CD4-positive, alpha-beta T cell treated with Interleukin-15 for 1 hour (primary cell): Measurements from ENCODE around the gene KCNE4.

ENCODE experiments used
- DNase-seq: peaks from one replicate; pipeline ENCODE4 v3.0.0-alpha.2; 2020

The KCNE4 gene

GRCh38 chr2:223041527-223042109 is 10.4 kb upstream of the KCNE4 start:
- no peak for DNase-seq

- no peak for DNase-seq
Observed at GRCh38 chr2:223042284-223042683, 9.7 kb upstream of the KCNE4 start.

- no peak for DNase-seq
Observed at GRCh38 chr2:223042704-223043118, 9.3 kb upstream of the KCNE4 start.

GRCh38 chr2:223043164-223043941 is 8.6 kb upstream of the KCNE4 start:
- DNase-seq: peak; percentile 20

GRCh38 chr2:223044092-223044836 is 7.7 kb upstream of the KCNE4 start:
- DNase-seq: no peak

- DNase-seq: no peak
Observed at GRCh38 chr2:223044916-223045700, 6.9 kb upstream of the KCNE4 start.

GRCh38 chr2:223046470-223047040 is 5.4 kb upstream of the KCNE4 start:
- DNase-seq: no peak

- no peak for DNase-seq
Observed at GRCh38 chr2:223047260-223047761, 4.7 kb upstream of the KCNE4 start.

GRCh38 chr2:223048519-223048918 is 3.5 kb upstream of the KCNE4 start:
- no peak for DNase-seq

- DNase-seq: no peak
Observed at GRCh38 chr2:223049356-223049755, 2.6 kb upstream of the KCNE4 start.

GRCh38 chr2:223050188-223050587 is 1.8 kb upstream of the KCNE4 start:
- DNase-seq: no peak

GRCh38 chr2:223050900-223051504 is 988 bp upstream of the KCNE4 start:
- no peak for DNase-seq

GRCh38 chr2:223052548-223053483 is 826 bp downstream of the KCNE4 start:
- no peak for DNase-seq

- DNase-seq: no peak
Observed at GRCh38 chr2:223053484-223054192, 1.6 kb downstream of the KCNE4 start.

GRCh38 chr2:223054193-223054781 is 2.3 kb downstream of the KCNE4 start:
- no peak for DNase-seq

GRCh38 chr2:223055140-223055539 is 3.1 kb downstream of the KCNE4 start:
- DNase-seq: no peak

GRCh38 chr2:223055836-223056235 is 3.8 kb downstream of the KCNE4 start:
- DNase-seq: no peak

GRCh38 chr2:223056701-223057418 is 4.9 kb downstream of the KCNE4 start:
- DNase-seq: no peak

- DNase-seq: no peak
Observed at GRCh38 chr2:223057569-223057968, 5.6 kb downstream of the KCNE4 start.
